WERI-Rb-1 (cell line): Measurements from ENCODE around the gene AURKA.
A peak's percentile ranks its signal among the peaks of the same experiment; 100 is the strongest.

ENCODE experiments used
- DNase-seq: peaks from one replicate; pipeline ENCODE4 v3.0.0-alpha.2; 2020
- H3K27ac ChIP-seq: fragments of 250-450 bp; sonication (Bioruptor Pico); 2 replicates; pipeline ENCODE4 v1.5.1; 2020; ENCODE audit warnings: mild to moderate bottlenecking, moderate library complexity
- H3K27me3 ChIP-seq: fragments of 250-450 bp; sonication (Bioruptor Pico); 2 replicates; pipeline ENCODE4 v1.5.1; 2021; ENCODE audit warnings: mild to moderate bottlenecking, low read depth, moderate library complexity; ENCODE audit not compliant: insufficient read depth, severe bottlenecking
- H3K36me3 ChIP-seq: fragments of 250-450 bp; sonication (Bioruptor Pico); 2 replicates; pipeline ENCODE4 v1.5.1; 2020; ENCODE audit warnings: mild to moderate bottlenecking, moderate library complexity
- H3K4me3 ChIP-seq: 2 replicates; pipeline ENCODE4 v1.5.1; 2011; ENCODE audit warnings: low read depth, mild to moderate bottlenecking, control low read depth, low read length
- H3K9me3 ChIP-seq: fragments of 250-450 bp; sonication (Bioruptor Pico); 2 replicates; pipeline ENCODE4 v1.5.1; 2021; ENCODE audit warnings: mild to moderate bottlenecking, moderate library complexity; ENCODE audit not compliant: severe bottlenecking
- TF ChIP-seq, protein P1 (sequence below): IDR thresholded peaks from 2 replicates; pipeline ENCODE4 v1.5.1; 2011; ENCODE audit warnings: low read depth, mild to moderate bottlenecking, control low read depth, inconsistent platforms, low read length

Gene AURKA

DNA sequence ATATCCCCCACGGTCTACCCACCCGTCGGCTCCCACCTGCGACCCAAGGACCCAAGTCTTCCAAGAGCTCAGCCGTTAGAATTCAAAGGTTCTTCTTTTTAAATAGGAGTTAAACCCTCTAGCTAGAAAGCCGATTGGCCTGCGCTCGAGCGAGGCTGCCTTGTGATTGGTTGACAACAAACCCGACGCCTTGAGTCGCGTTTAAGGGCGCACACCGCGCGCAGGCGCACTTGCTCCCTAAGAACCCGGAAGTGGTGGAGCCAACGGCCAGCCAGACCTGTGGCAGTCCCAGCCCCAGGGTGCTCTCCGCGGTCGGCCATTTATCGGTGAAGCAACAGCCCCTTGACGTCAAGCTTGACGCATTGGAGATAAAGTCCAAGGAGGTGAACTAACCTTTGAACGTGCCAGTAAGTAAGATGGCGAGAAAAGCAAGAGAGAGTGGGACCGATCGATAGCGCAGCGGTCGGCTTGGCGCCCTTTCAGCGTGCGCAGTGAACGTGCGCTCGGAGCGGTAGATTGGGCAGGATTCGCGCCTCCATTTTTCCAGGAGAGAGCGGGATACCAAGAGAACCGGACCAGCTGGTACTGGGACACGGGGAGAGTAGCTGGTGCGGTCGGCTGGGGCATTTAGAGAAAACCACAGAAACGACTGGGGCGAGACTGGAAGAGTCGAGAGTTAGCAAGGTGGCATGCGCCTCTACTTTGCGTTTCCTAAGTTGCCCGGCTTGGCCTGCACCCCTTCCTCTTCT lies at the start of gene AURKA, which contains the start of gene CSTF1:
AURKA (minus strand) TSS at position 84 of the 749 bp plus-strand sequence. CDS start 4,018 bp downstream, outside the sequence.
CSTF1 (plus strand) TSS at position 514 of the 749 bp plus-strand sequence. CDS start 2,908 bp downstream, outside the sequence.
- Histone ChIP-seq H3K36me3 (peaks cover 57% of the 10 kb centered on the region), H3K9me3 (no peaks in the 10 kb centered on the region), H3K27me3 (no peaks in the 10 kb centered on the region), H3K27ac (peak within 1 kb of the TSS; percentile 98), H3K4me3 (peak within 1 kb of the TSS; percentile 84)
- peak; percentile 99 for DNase-seq
- TF ChIP-seq, protein P1, sequence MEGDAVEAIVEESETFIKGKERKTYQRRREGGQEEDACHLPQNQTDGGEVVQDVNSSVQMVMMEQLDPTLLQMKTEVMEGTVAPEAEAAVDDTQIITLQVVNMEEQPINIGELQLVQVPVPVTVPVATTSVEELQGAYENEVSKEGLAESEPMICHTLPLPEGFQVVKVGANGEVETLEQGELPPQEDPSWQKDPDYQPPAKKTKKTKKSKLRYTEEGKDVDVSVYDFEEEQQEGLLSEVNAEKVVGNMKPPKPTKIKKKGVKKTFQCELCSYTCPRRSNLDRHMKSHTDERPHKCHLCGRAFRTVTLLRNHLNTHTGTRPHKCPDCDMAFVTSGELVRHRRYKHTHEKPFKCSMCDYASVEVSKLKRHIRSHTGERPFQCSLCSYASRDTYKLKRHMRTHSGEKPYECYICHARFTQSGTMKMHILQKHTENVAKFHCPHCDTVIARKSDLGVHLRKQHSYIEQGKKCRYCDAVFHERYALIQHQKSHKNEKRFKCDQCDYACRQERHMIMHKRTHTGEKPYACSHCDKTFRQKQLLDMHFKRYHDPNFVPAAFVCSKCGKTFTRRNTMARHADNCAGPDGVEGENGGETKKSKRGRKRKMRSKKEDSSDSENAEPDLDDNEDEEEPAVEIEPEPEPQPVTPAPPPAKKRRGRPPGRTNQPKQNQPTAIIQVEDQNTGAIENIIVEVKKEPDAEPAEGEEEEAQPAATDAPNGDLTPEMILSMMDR = no peak

DNA sequence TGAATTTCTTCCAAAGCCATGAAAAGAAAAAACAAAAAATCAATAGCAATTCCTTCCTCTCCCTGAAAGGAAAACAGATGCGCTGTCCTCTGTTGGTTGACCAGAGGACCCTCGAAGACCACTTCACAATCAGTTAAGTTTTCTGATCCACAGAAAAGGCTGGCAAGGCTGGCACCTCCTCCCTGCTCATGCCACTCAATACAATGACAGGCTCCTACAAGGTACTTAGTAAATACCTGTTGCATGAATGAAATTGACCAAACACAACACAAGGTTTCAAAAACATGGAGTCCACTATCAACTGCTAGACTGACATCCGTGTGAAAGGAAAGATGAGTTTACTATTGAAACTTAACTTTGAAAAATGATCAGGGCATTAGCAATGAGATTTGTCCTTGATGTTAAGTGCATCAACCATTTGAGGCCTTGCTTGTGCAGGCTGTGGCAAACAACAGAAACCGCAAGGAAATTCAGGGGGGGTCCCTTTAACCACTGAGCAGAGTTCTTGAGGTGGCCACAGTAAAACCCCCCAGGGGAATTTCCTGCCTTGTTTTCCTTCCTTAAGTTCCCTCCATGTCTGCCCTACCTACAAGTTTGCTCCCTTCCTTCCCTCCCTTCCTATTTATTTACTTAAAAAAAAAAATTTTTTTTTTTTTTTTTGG lies 48.5 kb upstream of the AURKA start:
- peaks cover 93% of the 10 kb centered on the region for H3K27me3 ChIP-seq
- no peak for DNase-seq
- no peak overlapping the region for H3K4me3 ChIP-seq
- no peak overlapping the region for H3K27ac ChIP-seq
- no peaks in the 10 kb centered on the region for H3K9me3 ChIP-seq
- TF ChIP-seq, protein P1 = no peak
- no peaks in the 10 kb centered on the region for H3K36me3 ChIP-seq

DNA sequence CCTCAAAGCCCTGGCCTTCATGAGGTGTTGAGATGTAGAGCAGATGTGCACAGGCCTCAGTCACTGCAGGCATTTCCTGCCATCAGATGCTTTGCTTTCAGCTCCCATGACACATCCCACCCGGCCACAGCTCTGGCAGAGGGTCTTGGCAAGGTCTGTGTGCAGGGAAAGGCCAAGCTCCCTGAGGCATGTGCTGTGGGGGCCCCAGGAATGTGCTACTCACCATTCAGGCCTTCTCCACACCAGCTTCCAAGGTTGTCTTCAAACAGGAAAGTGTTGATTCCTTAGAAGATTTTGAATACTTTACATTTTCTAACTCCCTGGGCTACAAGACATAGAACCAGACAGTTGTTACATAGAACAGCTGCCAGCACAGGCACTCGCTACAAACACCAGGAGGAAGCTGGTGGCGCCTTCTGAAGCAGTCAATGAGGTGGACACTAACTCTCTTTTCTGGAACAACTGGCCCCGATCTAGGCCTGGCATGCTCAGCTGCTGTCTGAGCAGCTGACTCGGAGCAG lies 47.8 kb upstream of the AURKA start:
- H3K4me3 ChIP-seq = no peak overlapping the region
- no peaks in the 10 kb centered on the region for H3K9me3 ChIP-seq
- H3K27me3 ChIP-seq = peaks cover 93% of the 10 kb centered on the region
- H3K27ac ChIP-seq = no peak overlapping the region
- TF ChIP-seq, protein P1 = no peak
- H3K36me3 ChIP-seq = no peaks in the 10 kb centered on the region
- DNase-seq = no peak

DNA sequence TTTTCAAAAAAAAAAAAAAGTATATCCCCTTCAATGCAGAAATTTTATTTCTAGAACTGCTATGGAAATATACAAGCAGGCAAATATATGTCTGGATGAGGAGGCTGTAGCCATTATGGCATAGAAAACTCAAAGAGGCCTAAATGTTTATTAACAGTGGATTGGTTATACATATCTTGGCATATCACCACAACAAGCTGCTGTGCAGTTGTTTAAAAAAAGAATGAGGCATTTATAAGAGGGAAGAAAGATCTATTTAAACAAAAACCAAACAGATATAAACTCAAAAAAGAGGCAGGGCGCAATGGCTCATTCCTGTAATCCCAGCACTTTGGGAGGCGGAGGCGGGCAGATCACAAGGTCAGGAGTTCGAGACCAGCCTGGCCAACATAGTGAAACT lies 46.3 kb upstream of the AURKA start:
- TF ChIP-seq, protein P1 = no peak
- Histone ChIP-seq H3K36me3 (no peaks in the 10 kb centered on the region), H3K27ac (no peak overlapping the region), H3K27me3 (peaks cover 93% of the 10 kb centered on the region), H3K9me3 (no peaks in the 10 kb centered on the region), H3K4me3 (no peak overlapping the region)
- no peak for DNase-seq

DNA sequence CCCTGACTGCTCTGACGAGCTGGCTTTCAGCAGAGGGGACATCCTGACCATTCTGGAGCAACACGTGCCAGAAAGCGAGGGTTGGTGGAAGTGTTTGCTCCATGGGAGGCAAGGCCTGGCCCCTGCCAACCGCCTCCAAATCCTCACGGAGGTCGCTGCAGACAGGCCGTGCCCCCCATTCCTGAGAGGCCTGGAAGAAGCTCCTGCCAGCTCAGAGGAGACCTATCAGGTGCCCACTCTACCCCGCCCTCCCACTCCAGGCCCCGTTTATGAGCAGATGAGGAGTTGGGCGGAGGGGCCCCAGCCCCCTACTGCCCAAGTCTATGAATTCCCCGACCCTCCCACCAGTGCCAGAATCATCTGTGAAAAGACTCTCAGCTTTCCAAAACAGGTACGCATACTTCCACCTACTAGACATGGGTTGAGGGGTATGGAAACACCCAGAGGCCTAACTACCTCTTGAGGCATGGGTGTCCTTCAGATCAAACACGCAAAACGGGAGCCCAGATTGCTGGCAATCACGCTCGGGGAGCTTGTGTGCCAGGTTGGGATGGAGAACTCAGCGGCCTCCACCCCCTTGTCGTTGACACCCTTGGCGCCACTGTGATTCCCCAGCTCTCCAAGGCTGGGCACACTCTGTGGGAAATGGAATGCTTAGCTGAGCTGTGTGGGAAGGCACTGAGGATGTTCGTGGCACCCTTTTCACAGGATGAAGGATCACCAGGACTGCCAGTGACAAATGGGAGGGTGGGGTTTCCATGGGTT lies 45.4 kb upstream of the AURKA start:
- TF ChIP-seq, protein P1 = no peak
- no peak for DNase-seq
- no peaks in the 10 kb centered on the region for H3K36me3 ChIP-seq
- H3K9me3 ChIP-seq = no peaks in the 10 kb centered on the region
- H3K27ac ChIP-seq = no peak overlapping the region
- no peak overlapping the region for H3K4me3 ChIP-seq
- peaks cover 93% of the 10 kb centered on the region for H3K27me3 ChIP-seq
